Mucosa of stomach (tissue), 1 donor: Measurements from ENCODE around the gene MLH3.

Experiments used
- H3K27me3 ChIP-seq: one replicate; pipeline ENCODE4 v1.7.0; 2013; ENCODE audit warnings: mild to moderate bottlenecking, low read length; ENCODE audit not compliant: control insufficient read depth, insufficient read depth
- H3K36me3 ChIP-seq: one replicate; pipeline ENCODE4 v1.7.0; 2013; ENCODE audit warnings: low read length; ENCODE audit not compliant: control insufficient read depth, insufficient read depth
- H3K4me1 ChIP-seq: one replicate; pipeline ENCODE4 v1.7.0; 2013; ENCODE audit warnings: mild to moderate bottlenecking, low read length; ENCODE audit not compliant: control insufficient read depth, insufficient read depth
- H3K4me3 ChIP-seq: one replicate; pipeline ENCODE4 v1.7.0; 2013; ENCODE audit warnings: low read length
- H3K9ac ChIP-seq: one replicate; pipeline ENCODE4 v1.7.0; 2013; ENCODE audit warnings: mild to moderate bottlenecking, low read length, moderate library complexity
- H3K9me3 ChIP-seq: one replicate; pipeline ENCODE4 v1.7.0; 2013; ENCODE audit warnings: mild to moderate bottlenecking, low read length, moderate library complexity; ENCODE audit not compliant: control insufficient read depth
- donor health status: Pancreatic carcinoma.

MLH3 gene

DNA sequence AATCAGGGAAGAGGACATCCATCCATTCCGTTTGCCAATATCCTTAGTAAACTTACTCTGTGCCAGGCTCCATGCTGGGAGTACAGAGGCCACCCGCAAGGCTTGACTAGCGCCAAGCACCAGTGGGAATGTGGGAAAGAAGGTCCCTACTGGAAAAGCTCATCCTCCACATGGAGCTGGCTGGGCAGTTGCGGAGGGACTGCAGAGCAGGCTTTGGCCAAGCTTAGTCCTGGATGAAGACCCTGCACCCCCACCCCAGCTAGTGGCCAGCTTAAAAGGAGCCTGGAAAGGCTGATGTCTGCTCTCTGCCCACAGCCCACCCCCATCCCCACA, 70.9 kb downstream of the MLH3 start:
- Histone ChIP-seq H3K9me3 (no peaks in the 10 kb centered on the region), H3K27me3 (no peaks in the 10 kb centered on the region), H3K4me3 (no peak overlapping the region), H3K4me1 (peaks cover 4% of the 10 kb centered on the region), H3K36me3 (no peaks in the 10 kb centered on the region), H3K9ac (no peak overlapping the region)

DNA sequence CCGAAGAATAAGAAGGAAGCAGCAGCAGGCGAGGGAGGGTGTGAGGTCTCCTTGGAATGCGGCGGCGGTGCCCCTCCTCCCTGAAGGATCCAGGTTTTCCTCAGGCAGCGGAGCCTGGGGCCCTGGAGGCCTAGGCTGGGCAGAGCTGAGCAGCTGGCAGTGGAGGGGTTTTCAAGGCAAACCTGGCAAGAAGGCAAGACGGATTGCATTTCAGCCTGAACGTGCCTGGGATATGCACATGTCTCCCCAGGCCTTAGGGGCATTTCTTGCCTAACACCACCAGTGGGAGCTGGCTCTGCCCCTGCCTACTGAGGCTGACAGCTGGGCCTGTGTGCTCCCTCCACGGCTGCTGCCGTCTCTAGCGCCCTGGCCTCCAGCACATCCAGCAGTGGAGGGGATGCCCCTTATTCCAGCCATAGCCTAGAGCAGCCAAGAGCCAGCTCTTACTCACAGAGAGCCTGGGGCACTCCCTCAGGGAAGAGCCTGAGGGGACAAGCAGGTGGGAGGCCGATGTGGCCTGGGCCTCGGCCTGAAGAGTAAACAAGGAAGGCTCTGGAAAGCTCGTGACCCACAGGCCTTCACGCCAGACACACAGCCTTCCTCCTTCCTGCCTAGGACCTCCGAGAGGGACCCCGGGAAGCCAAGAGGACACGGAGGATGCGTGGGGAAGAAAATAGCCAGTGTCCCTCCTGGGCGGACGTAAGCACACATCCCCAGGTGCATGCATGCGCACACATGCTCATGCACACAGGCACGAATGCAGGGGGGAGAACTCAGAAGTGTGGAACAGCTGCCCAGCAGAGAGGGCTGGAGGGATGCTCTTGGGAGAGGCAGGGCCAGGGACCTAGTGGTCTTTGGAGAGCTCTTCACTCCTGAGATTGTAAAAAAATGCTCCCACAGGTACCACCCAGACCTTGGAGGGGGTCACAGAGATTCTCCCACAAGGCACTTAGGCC, 71.5 kb downstream of the MLH3 start:
- H3K9ac ChIP-seq: no peak overlapping the region
- H3K9me3 ChIP-seq: no peaks in the 10 kb centered on the region
- no peak overlapping the region for H3K4me3 ChIP-seq
- no peaks in the 10 kb centered on the region for H3K27me3 ChIP-seq
- H3K4me1 ChIP-seq: peaks cover 4% of the 10 kb centered on the region
- no peaks in the 10 kb centered on the region for H3K36me3 ChIP-seq

DNA sequence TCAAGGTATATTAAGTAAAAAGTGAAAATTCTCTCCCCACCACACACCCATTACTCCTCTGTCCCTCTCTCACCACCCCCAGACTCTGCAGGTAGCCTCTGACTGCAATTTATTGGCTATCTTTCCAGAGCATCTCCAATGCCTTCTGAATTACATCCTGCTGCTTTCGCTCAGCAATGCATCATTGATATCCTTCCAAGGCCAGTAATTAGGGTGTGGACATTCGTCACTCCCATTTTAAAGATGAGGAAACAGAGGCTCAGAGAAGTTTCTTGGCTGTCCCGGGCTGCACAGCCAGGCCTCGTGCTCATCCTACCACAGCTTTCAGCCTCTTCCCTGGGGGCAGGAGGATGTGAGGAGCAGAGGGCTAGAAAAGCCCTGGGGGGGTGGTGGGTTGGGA, 72.2 kb downstream of the MLH3 start:
- Histone ChIP-seq H3K9me3 (no peaks in the 10 kb centered on the region), H3K36me3 (no peaks in the 10 kb centered on the region), H3K4me3 (no peak overlapping the region), H3K9ac (no peak overlapping the region), H3K4me1 (peaks cover 4% of the 10 kb centered on the region), H3K27me3 (no peaks in the 10 kb centered on the region)

DNA sequence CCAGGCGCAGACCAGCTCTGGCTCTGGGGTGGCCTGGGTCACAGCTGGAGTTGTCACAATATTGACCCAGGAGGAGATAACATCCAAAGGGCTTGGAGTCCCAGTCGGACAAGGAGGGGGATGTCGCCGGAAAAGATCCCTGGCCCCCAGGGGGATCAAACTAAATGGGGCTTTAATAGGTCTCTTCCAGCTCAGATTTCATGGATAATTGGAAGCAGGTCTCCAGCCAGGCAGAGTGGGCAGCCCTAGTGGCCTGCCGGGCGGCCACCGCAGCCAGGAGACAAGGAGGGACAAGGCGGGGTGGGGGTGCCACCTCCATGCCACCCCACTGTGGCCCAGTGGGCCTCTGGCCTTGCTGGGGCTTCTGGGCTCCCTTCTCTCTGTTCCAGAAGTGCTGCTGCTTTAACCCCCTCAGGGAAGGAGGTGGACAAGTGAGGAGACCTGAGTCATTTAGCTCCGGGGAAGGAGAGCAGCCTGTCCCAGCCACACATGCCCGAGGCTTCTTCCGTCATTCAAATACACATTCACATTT, 72.8 kb downstream of the MLH3 start:
- no peaks in the 10 kb centered on the region for H3K27me3 ChIP-seq
- H3K9me3 ChIP-seq: no peaks in the 10 kb centered on the region
- peaks cover 4% of the 10 kb centered on the region for H3K4me1 ChIP-seq
- H3K36me3 ChIP-seq: no peaks in the 10 kb centered on the region
- no peak overlapping the region for H3K9ac ChIP-seq
- no peak overlapping the region for H3K4me3 ChIP-seq

DNA sequence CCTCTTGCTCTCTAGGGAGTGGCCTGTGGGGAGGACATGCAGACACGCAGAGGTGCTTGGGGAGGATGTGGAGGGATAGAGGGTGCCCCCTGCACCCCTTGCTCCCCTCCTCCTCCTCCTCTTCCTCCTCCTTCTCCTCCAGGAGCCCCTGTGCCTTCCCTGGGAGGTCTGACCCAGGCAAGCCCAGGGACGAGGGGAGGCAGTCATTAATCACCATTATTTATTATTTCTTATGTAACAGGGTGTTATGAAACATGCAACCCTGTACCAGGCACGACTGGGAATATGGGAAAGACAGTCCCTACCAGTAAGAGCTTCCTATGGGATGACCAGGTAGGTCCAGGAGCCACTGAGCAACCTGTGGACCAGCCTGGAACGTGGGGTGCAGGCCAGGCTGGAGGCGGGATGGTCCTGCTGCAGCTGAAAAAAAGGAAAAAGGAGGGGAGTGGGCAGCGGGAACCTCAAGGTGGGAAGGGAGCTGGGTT, 73.3 kb downstream of the MLH3 start:
- Histone ChIP-seq H3K4me1 (peaks cover 4% of the 10 kb centered on the region), H3K36me3 (no peaks in the 10 kb centered on the region), H3K9ac (no peak overlapping the region)

DNA sequence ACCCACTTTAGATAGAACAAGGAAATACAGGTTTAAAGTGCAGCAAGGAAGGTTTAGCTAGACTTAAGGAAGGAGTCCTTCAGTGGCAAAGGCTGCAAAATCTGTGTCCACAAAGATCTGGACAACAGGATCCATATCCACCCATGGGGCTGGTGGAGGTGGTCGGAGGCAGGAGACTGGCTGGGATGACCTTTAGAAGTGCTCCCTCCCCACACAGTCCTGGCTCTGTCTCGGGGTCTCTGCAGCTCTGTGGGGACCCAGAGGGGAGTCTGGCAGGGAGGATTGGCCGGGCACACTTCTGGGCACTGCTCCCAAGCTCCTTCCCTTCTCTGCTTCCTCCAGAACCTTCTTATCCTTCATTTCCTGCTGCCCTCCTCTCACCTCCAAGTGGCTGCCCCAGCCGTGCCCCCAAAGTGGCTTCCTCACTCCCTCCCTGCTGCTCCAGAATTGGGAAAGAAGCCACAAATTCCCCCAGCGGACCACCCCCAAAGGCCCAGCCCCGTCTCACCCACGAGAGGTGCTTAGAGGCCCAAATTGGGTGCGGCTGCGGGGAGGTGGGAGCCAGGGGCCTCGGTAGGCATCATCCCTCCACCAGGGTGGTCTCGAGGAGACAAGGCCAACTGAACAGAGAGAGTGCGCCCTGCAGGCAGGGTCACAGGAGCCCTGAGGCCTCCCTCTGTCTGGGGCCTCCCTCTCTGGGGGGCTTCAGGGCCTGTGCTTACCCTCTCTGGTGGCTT, 73.9 kb downstream of the MLH3 start:
- Histone ChIP-seq H3K27me3 (no peaks in the 10 kb centered on the region), H3K9ac (no peak overlapping the region), H3K4me1 (peaks cover 4% of the 10 kb centered on the region), H3K36me3 (no peaks in the 10 kb centered on the region), H3K4me3 (no peak overlapping the region), H3K9me3 (no peaks in the 10 kb centered on the region)

More for the DNA sequence above, 73.3 kb downstream of the MLH3 start:
- Histone ChIP-seq H3K9me3 (no peaks in the 10 kb centered on the region), H3K4me3 (no peak overlapping the region), H3K27me3 (no peaks in the 10 kb centered on the region)

DNA sequence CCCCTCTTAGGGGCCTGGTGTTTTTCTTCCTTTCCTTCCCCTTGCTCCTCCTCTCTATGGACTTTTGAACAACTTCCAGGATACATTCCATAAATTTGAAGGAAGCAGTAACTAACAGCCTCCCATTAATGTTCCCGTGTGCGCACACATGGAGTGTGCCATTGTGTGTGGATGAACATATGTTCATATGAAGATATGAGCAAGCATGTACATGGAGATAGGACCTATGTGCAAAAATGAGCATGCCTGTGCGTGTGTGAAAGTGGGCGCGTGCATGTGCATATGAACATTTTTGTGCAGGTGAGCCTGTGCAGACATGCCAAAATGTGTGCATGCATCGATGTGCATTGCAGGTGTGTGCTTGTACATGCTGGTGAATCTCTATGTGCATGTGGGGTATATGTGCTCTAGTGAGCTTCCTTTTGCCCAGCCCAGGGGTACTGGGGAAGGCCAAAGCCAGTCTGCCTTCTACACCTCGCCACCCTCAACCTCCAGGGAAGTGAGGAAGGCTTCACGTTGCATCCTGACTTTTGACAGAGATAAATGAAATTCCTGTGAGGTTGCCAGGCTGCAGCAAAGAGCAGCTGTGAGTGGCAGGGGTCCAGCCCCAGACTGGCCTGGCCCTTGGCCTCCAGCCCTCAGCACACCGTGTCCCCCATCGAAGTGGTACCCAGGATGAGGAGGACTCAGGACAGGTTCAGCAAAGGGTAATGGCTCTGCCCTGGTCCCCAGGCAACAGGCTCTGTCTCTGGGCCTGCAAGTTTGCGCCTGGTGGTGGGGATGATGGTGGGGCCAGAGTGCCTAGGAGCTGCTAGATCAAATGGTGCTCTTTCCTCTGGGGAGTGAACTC, 74.8 kb downstream of the MLH3 start:
- H3K36me3 ChIP-seq: no peaks in the 10 kb centered on the region
- no peaks in the 10 kb centered on the region for H3K27me3 ChIP-seq
- H3K9ac ChIP-seq: no peak overlapping the region
- no peak overlapping the region for H3K4me3 ChIP-seq
- H3K9me3 ChIP-seq: no peaks in the 10 kb centered on the region
- peaks cover 4% of the 10 kb centered on the region for H3K4me1 ChIP-seq

DNA sequence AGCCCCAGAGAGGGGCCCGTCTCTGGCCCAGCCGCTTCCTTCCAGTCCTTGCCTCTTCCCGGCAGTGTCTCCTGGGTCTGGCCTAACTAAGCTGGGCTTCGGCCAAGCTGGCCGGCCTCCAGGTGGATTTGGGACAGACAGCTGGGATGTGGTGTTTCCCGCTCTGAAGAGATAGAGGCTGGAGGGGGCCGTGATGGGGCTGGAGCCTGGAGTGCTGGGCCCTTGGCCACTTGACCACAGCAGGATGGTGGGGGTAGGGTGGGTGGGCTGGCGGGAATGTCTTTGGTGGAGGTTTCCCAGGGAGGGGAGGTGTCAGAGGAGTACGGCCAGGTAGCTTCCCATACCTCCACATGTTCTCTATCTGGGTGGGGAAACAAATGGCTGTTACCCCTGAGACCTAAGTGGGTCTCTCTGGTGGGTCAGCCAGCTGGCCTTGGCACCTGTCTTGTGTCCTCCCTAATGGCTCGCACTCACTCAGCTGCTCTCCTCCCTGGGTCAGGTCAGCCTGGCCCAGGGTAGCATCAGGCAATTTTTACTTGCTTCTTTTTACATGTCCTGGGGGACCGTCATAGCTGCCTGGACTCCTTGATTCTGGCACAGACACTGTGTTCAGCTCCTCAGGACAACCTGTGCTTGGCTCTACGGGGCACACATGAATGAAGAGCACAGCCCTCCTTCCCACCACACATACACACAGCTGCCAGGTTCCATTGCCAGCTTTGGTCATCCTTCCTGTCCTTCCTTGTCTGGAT, 76.0 kb downstream of the MLH3 start:
- no peaks in the 10 kb centered on the region for H3K9me3 ChIP-seq
- H3K4me1 ChIP-seq: no peaks in the 10 kb centered on the region
- no peaks in the 10 kb centered on the region for H3K27me3 ChIP-seq
- no peak overlapping the region for H3K4me3 ChIP-seq
- H3K36me3 ChIP-seq: no peaks in the 10 kb centered on the region
- H3K9ac ChIP-seq: no peak overlapping the region

DNA sequence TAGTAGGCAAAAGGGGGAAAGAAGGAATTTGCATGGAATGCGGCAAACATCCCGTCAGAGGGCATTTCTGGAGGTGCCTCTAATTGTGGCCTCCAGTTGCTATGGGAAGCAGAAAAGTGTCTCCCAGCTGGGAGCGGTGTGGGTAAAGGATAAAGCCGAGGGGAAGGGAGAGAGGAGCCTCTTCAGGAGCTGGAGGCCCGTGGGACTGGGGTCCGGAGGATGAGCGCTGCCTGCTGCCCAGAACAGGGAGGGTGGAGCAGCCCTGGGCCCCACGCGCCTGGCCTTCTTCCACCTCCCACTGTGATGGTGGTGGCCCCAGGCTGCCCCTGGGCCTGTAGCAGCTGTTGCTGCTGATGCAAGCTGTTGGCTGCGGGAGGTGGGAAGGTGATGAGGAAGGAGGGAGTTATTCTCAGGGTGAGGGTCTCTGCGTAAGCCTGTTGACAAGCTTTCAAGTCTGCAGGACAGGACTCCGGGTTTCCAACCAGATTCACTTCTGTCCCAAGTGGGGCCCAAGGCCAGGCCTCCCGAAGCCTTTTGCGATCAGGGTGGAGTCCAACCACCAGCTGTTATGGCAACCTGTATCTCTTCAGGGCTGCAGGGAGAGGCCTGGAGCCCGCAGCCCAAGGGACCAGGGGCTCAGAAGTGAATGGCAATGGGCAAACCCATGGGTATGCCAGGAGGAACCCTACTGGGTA, 76.8 kb downstream of the MLH3 start:
- Histone ChIP-seq H3K4me1 (no peaks in the 10 kb centered on the region), H3K4me3 (no peak overlapping the region), H3K27me3 (no peaks in the 10 kb centered on the region), H3K9me3 (no peaks in the 10 kb centered on the region), H3K9ac (no peak overlapping the region), H3K36me3 (no peaks in the 10 kb centered on the region)

DNA sequence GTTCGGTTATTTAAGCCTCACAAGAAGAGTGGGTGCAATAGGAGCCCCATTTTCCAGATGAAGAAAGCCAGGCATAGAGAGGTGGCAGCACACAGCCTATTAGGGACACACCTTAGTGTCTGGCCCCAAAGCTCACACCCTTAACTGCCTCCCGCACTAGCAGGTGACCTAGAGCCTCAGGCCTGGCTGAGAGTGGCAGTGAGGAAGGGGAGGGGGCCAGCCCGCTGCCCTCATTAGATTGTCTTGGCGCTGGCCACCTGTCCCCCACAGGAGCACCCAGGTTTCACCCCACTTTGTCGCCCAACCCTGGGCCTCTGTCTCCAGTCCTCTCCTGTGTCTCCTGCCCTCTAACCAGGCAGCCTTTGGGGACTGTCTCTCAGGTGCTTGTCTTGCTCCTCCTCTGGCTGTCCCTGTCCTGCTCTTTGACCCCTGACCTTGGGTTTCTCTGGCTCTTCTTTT, 77.3 kb downstream of the MLH3 start:
- H3K4me1 ChIP-seq: no peaks in the 10 kb centered on the region
- H3K9me3 ChIP-seq: no peaks in the 10 kb centered on the region
- H3K36me3 ChIP-seq: no peaks in the 10 kb centered on the region
- H3K4me3 ChIP-seq: no peak overlapping the region
- no peaks in the 10 kb centered on the region for H3K27me3 ChIP-seq
- H3K9ac ChIP-seq: no peak overlapping the region
